Measurements from ENCODE around the gene ZNG1A. TPM values are rescaled to one million over a fixed set of nuclear protein-coding genes. Genes with fewer than 3 reads are reported as not detected.
"Not testable (repeated sequence)": the region's sequence is repeated elsewhere in the genome, so short reads cannot be mapped to it uniquely, and the experiment has no call there.

Gene ZNG1A
- total and polyA plus RNA-seq, 9 of the 15 experiments (the other 6 are each of a cell fraction or from before 2014, with no cell fraction given): 20.7 to 90.6 (median 41.7) TPM

DNA sequence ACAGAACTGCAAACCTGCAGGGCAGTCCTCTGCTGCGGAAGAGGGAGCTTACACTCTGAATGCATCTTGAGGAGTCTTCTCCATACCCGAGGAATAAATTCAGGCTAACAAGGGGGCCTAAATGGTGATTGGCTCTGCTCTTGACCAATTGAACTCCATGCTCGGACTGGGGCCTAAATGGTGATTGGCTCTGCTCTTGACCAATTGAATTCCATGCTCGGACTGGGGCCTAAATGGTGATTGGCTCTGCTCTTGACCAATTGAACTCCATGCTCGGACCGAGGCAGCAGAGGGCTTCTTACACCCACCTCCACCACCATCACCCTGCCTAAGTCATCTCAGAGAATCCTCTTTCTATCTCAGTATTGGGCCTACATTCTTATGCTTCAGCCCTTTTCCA lies 79.0 kb downstream of the ZNG1A start:
- H3K36me3 ChIP-seq (ENCODE audit: control insufficient read depth, insufficient read depth, low read length); H3K9me3 ChIP-seq (replicated peaks; ENCODE audit: control insufficient read depth, insufficient read depth, low read depth, low read length); H2AFZ ChIP-seq (ENCODE audit: low read depth, low read length); intact Hi-C loops (cut with micrococcal nuclease); POLR2A ChIA-PET; in situ Hi-C loops (cut with MboI); H3K4me1 ChIP-seq (replicated peaks in 1 of 2; ENCODE audit: control insufficient read depth in 2 of 2, insufficient read depth in 2 of 2, low read length in 2 of 2); H3K9ac ChIP-seq (ENCODE audit: insufficient read depth in 1 of 2, low read depth in 2 of 2, low read length in 2 of 2); H3K79me2 ChIP-seq (ENCODE audit: control insufficient read depth, insufficient read depth, low read length); H3K27ac ChIP-seq (ENCODE audit: extremely low read depth, low read depth, low read length); BruUV-seq (replicated peaks); FAIRE-seq; H3K9me1 ChIP-seq (ENCODE audit: control insufficient read depth, insufficient read depth, low read length); CTCF ChIA-PET (ENCODE audit: low intra/inter-chr PET ratio); H3K27me3 ChIP-seq (ENCODE audit: control insufficient read depth in 2 of 2, insufficient read depth in 2 of 2, low read length in 2 of 2); H3K4me2 ChIP-seq (ENCODE audit: insufficient read depth, low read length); DNase-seq (ENCODE audit: extremely low read depth in 1 of 4, low spot score in 3 of 4); H4K20me1 ChIP-seq (replicated peaks; ENCODE audit: control insufficient read depth, insufficient read depth, low read length); H3K4me3 ChIP-seq: not testable (repeated sequence)
- peak; percentile 32 for ATAC-seq
- TF ChIP-seq, protein P1, sequence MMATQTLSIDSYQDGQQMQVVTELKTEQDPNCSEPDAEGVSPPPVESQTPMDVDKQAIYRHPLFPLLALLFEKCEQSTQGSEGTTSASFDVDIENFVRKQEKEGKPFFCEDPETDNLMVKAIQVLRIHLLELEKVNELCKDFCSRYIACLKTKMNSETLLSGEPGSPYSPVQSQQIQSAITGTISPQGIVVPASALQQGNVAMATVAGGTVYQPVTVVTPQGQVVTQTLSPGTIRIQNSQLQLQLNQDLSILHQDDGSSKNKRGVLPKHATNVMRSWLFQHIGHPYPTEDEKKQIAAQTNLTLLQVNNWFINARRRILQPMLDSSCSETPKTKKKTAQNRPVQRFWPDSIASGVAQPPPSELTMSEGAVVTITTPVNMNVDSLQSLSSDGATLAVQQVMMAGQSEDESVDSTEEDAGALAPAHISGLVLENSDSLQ (IDR thresholded peaks at IDR 0.05): peak; percentile 86
- TF ChIP-seq NFYB (IDR thresholded peaks at IDR 0.05; ENCODE audit: extremely low read depth, insufficient read length): peak; percentile 18
- 65% methylated on average over 5 of the region's 6 CpGs for WGBS (ENCODE audit: insufficient coverage, low coverage, missing lambda C conversion rate)

DNA sequence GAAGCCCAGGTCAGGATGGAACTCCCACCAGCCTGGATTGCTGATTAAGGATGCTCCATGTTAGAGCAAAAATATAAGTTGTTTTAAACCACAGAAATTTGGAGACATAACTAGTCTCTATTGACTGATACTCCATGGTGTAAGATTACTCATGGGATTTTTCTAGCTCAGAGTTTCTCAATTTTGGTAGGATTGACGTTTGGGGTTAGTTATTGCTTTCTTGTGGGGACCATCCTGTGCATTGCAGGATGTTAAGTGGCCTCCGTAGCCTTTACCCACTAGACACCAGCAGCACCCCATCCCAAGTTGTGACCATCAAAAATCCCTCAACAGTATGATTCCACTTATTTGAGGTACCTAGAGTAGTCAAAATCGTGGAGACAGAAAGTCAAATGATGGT lies 80.1 kb downstream of the ZNG1A start:
- BruUV-seq (replicated peaks); in situ Hi-C loops (cut with MboI); DNase-seq (ENCODE audit: extremely low read depth in 1 of 4, low spot score in 3 of 4); H3K9me3 ChIP-seq (replicated peaks; ENCODE audit: control insufficient read depth, insufficient read depth, low read depth, low read length); ATAC-seq; POLR2A ChIA-PET; intact Hi-C loops (cut with micrococcal nuclease); H3K4me2 ChIP-seq (ENCODE audit: insufficient read depth, low read length); H3K9ac ChIP-seq (ENCODE audit: insufficient read depth in 1 of 2, low read depth in 2 of 2, low read length in 2 of 2); H3K4me3 ChIP-seq; FAIRE-seq; H2AFZ ChIP-seq (ENCODE audit: low read depth, low read length); H3K79me2 ChIP-seq (ENCODE audit: control insufficient read depth, insufficient read depth, low read length); H4K20me1 ChIP-seq (replicated peaks; ENCODE audit: control insufficient read depth, insufficient read depth, low read length); CTCF ChIA-PET (ENCODE audit: low intra/inter-chr PET ratio); H3K27ac ChIP-seq (ENCODE audit: extremely low read depth, low read depth, low read length); H3K27me3 ChIP-seq (ENCODE audit: control insufficient read depth in 2 of 2, insufficient read depth in 2 of 2, low read length in 2 of 2); H3K36me3 ChIP-seq (ENCODE audit: control insufficient read depth, insufficient read depth, low read length); H3K4me1 ChIP-seq (replicated peaks in 1 of 2; ENCODE audit: control insufficient read depth in 2 of 2, insufficient read depth in 2 of 2, low read length in 2 of 2); H3K9me1 ChIP-seq (ENCODE audit: control insufficient read depth, insufficient read depth, low read length): not testable (repeated sequence)
- 48% methylated on average over 2 of the region's 3 CpGs for WGBS (ENCODE audit: insufficient coverage, low coverage, missing lambda C conversion rate)
